ENCODE results near the gene PCIF1. TPM values are rescaled to one million over a fixed set of nuclear protein-coding genes. Genes with fewer than 3 reads are reported as not detected.

Gene PCIF1
- total and polyA plus RNA-seq, 9 of the 15 experiments (the other 6 are each of a cell fraction or from before 2014, with no cell fraction given) = 5.8 to 29.4 (median 11.3) TPM

GRCh38 chr20:45947110-45947866 is 12.8 kb downstream of the PCIF1 start:
- WGBS (ENCODE audit: insufficient coverage, low coverage, missing lambda C conversion rate) = 96% methylated on average over 23 of the region's 29 CpGs
- Histone ChIP-seq H3K9me1 (ENCODE audit: control insufficient read depth, insufficient read depth, low read length) (peaks cover 8% of the 10 kb centered on the region), H3K36me3 (ENCODE audit: control insufficient read depth, insufficient read depth, low read length) (peaks cover 95% of the 10 kb centered on the region), H3K4me3 (no peak overlapping the region), H3K27ac (ENCODE audit: extremely low read depth, low read depth, low read length) (no peak overlapping the region), H3K4me1 (replicated peaks in 1 of 2; ENCODE audit: control insufficient read depth in 2 of 2, insufficient read depth in 2 of 2, low read length in 2 of 2) (peaks cover 20 to 49% of the 10 kb centered on the region in 2 experiments), H3K79me2 (ENCODE audit: control insufficient read depth, insufficient read depth, low read length) (no peaks in the 10 kb centered on the region), H3K27me3 (ENCODE audit: control insufficient read depth in 2 of 2, insufficient read depth in 2 of 2, low read length in 2 of 2) (no peaks in the 10 kb centered on the region), H3K4me2 (ENCODE audit: insufficient read depth, low read length) (no peak overlapping the region), H3K9me3 (replicated peaks; ENCODE audit: control insufficient read depth, insufficient read depth, low read depth, low read length) (no peaks in the 10 kb centered on the region), H4K20me1 (replicated peaks; ENCODE audit: control insufficient read depth, insufficient read depth, low read length) (peaks cover 13% of the 10 kb centered on the region; the same call in 1 of the 2 replicates), H3K9ac (ENCODE audit: insufficient read depth in 1 of 2, low read depth in 2 of 2, low read length in 2 of 2) (no peak overlapping the region), H2AFZ (ENCODE audit: low read depth, low read length) (no peak overlapping the region)
- no TSS peak for BruUV-seq (replicated peaks)
- ChIA-PET CTCF (ENCODE audit: low intra/inter-chr PET ratio) (no interaction called here), POLR2A (interaction anchor here (2.1 to 3.7 kb wide), 3 partner anchors 12 to 23 kb away, joined by 5 to 20 read pairs (median 16); partner anchors contain the start of gene PCIF1)
- ATAC-seq (no peak), FAIRE-seq (no peak), DNase-seq (ENCODE audit: extremely low read depth in 1 of 4, low spot score in 3 of 4) (no peak)
- in situ Hi-C loops (cut with MboI) = no loop called here
- intact Hi-C loops (cut with micrococcal nuclease) = no loop called here
- TF ChIP-seq MCM3 (IDR thresholded peaks at IDR 0.05) (no peak), CC2D1A (IDR thresholded peaks at IDR 0.05) (no peak), ZBTB17 (CRISPR knock-in tag; IDR thresholded peaks at IDR 0.05) (no peak), ZNF639 (CRISPR knock-in tag; conservative IDR thresholded peaks at IDR 0.05 in 1 of 2, IDR thresholded peaks at IDR 0.05 in 1 of 2) (no peak), ZBTB2 (IDR thresholded peaks at IDR 0.05) (no peak), ZNF695 (CRISPR knock-in tag; IDR thresholded peaks at IDR 0.05) (no peak), ZNF436 (CRISPR knock-in tag; IDR thresholded peaks at IDR 0.05) (no peak), BRD9 (IDR thresholded peaks at IDR 0.05; ENCODE audit: low read depth, partially characterized antibody) (no peak), RBFOX2 (IDR thresholded peaks at IDR 0.05; ENCODE audit: low read depth, low read length) (peak; percentile 13; the same call in 1 of the 2 replicates), ZBTB33 (CRISPR knock-in tag; IDR thresholded peaks at IDR 0.05) (peak; percentile 51; the same call in 1 of the 2 replicates), TAF1 (IDR thresholded peaks at IDR 0.05; ENCODE audit: control insufficient read depth, extremely low read depth, insufficient read depth, low read length, severe bottlenecking) (no peak), ESRRB (CRISPR knock-in tag; IDR thresholded peaks at IDR 0.05; ENCODE audit: borderline replicate concordance) (no peak), POLR2G (IDR thresholded peaks at IDR 0.05; ENCODE audit: low read depth, low read length) (peak; percentile 67)

Data from K562 (cell line).